ENCODE data around the gene LCN12. TPM values are rescaled to one million over a fixed set of nuclear protein-coding genes. Genes with fewer than 3 reads are reported as not detected.

LCN12 gene
- total RNA-seq, 1 donor from 2014 or later = 7.8 TPM

DNA sequence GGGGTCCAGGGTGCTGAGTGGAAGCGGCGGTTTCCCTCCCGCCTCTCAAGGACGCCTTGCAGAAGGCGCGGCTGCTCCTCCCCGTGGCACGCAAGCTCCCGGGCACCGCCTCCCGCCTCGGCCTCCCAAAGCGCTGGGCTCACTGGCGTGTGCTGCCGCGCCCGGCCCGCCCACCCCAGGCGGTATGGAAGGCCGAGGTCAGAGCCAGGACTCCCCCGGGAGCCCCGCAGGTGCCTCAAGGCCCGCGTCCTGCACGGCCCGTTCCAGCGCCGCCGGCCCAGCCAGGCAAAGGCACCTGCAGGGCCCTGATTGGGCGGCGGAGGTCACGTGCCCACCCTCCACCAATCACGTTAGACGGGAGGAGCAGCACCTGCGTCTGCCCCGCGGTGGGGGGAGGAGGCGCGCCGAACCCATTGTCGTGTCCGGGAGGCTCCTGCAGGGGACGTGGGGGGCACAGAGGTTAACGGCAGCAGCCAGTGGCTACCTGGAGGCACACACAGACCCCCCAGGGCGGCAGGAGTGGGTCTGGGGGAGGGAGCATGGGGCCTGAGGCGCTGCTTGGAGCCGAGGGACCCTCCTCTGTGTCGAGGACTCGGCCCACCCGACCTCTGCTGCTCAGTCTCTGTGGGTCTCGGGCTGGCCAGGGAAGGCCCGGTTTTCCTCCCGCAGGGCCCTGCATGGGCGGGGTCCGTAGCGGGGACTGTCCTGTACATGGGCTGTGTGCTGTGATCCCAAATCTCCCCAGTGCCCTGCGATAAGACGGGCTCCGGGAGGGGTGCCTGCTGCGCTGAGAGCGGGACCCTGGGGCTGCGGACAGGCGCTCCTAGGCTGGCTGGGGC is 2.0 kb upstream of the LCN12 start:
- intact Hi-C loops (cut with micrococcal nuclease) = no loop called here
- no peaks in the 10 kb centered on the region for H3K36me3 ChIP-seq
- peak overlapping the region; percentile 94 for H3K27ac ChIP-seq (replicated peaks)
- peak overlapping the region; percentile 79 for H3K4me3 ChIP-seq
- peak; percentile 97 for DNase-seq
- TF ChIP-seq, protein P1, sequence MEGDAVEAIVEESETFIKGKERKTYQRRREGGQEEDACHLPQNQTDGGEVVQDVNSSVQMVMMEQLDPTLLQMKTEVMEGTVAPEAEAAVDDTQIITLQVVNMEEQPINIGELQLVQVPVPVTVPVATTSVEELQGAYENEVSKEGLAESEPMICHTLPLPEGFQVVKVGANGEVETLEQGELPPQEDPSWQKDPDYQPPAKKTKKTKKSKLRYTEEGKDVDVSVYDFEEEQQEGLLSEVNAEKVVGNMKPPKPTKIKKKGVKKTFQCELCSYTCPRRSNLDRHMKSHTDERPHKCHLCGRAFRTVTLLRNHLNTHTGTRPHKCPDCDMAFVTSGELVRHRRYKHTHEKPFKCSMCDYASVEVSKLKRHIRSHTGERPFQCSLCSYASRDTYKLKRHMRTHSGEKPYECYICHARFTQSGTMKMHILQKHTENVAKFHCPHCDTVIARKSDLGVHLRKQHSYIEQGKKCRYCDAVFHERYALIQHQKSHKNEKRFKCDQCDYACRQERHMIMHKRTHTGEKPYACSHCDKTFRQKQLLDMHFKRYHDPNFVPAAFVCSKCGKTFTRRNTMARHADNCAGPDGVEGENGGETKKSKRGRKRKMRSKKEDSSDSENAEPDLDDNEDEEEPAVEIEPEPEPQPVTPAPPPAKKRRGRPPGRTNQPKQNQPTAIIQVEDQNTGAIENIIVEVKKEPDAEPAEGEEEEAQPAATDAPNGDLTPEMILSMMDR (IDR thresholded peaks at IDR 0.05; ENCODE audit: borderline replicate concordance) = peak; percentile 46
- no peaks in the 10 kb centered on the region for H3K9me3 ChIP-seq (replicated peaks)
- H3K27me3 ChIP-seq (ENCODE audit: low read depth) = no peaks in the 10 kb centered on the region
- peaks cover 61% of the 10 kb centered on the region for H3K4me1 ChIP-seq

DNA sequence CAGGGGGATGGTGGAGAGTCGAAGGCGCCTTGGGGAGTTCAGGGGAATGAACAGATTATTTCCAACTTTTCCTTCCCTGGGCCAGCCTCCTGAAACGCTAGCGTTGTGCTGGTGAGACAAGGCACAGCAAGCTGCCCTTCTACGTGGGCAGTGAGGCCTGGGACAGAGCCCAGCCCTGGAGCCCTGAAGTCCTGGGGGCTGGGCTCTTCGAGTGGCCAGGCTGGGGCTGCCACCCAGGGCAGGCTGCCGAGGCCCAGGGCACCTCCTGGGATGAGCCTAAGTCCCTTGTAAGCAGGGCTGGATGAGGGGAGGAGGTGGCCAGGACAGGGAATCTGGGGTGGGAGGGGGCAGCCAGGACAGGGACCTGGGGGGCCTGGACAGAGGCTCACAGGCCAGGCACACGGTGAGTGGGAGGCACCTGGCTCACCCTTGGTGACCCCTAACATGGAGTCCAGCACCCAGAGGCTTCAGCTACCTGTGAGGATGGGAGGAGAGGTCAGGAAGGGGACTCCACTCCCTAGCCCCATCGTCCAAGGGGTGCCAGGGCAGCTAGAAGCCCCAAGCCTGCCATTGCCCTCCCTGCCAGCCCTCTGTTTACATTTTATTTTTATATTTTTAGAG is 1.3 kb upstream of the LCN12 start:
- intact Hi-C loops (cut with micrococcal nuclease) = no loop called here
- no peak for DNase-seq
- Histone ChIP-seq H3K36me3 (no peaks in the 10 kb centered on the region), H3K27ac (replicated peaks) (peak overlapping the region; percentile 94), H3K4me1 (peaks cover 59% of the 10 kb centered on the region), H3K4me3 (peak overlapping the region; percentile 79), H3K9me3 (replicated peaks) (no peaks in the 10 kb centered on the region), H3K27me3 (ENCODE audit: low read depth) (no peaks in the 10 kb centered on the region)
- TF ChIP-seq, protein P1 (IDR thresholded peaks at IDR 0.05; ENCODE audit: borderline replicate concordance) = no peak

DNA sequence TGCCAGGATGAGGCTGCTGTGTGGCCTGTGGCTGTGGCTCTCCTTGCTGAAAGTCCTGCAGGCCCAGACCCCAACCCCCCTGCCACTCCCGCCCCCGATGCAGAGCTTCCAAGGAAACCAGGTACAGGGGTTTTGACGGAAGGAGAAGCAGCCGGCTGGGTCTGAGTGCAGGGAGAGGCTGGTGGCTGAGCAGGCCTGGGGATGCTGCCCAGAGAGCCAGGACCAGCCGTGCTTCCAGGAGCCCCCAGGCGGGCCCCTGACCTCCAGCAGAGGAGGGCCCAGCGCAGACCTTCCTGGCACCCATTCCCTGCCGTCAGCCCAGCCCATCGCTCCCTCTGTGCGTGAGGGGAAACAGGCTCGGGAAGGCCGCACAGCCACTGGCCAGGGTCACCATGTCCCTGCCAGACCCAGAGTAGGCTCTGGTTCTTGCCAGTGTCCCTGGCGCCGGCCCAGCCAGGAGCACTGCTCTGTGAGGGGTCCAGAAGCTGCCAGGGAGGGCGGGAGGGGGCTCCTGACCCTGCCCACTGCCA is 313 bp downstream of the LCN12 start:
- no peaks in the 10 kb centered on the region for H3K9me3 ChIP-seq (replicated peaks)
- DNase-seq = no peak
- peak overlapping the region; percentile 94 for H3K27ac ChIP-seq (replicated peaks)
- no peaks in the 10 kb centered on the region for H3K36me3 ChIP-seq
- TF ChIP-seq, protein P1 (IDR thresholded peaks at IDR 0.05; ENCODE audit: borderline replicate concordance) = no peak
- H3K4me3 ChIP-seq = peak overlapping the region; percentile 34
- peaks cover 52% of the 10 kb centered on the region for H3K4me1 ChIP-seq
- no peaks in the 10 kb centered on the region for H3K27me3 ChIP-seq (ENCODE audit: low read depth)
- intact Hi-C loops (cut with micrococcal nuclease) = no loop called here

DNA sequence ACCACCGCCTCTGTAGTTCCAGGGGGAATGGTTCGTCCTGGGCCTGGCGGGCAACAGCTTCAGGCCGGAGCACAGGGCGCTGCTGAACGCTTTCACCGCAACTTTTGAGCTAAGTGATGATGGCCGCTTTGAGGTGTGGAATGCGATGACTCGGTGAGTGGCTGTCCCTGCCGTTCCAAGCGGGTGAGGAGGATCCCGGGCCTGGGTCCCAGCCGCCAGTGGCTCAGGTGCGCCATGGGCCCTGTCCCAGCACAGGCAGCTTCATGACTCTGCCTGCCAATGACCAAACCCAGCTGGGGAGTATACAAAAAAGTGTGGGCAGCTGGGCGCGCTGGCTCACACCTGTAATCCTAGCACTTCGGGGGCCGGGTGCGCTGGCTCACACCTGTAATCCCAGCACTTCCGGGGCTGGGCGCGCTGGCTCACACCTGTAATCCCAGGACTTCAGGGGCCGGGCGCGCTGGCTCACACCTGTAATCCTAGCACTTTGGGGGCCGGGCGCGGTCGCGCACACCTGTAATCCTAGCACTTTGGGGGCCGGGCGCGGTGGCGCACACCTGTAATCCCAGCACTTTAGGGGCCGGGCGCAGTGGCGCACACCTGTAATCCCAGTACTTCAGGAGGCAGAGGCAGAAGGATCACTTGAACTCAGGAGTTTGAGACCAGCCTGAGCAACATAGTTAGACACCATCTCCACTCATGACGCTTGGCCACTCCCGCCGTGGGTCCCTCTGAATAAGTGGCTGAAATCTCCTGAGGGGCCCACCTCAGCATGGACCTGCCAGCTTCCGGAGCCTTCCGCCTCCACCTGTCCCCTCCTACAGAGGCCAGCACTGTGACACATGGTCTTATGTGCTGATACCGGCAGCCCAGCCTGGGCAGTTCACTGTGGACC is 1.1 kb downstream of the LCN12 start:
- intact Hi-C loops (cut with micrococcal nuclease) = no loop called here
- Histone ChIP-seq H3K27ac (replicated peaks) (peak overlapping the region; percentile 94), H3K4me3 (peak overlapping the region; percentile 34), H3K27me3 (ENCODE audit: low read depth) (no peaks in the 10 kb centered on the region), H3K4me1 (peaks cover 45% of the 10 kb centered on the region), H3K9me3 (replicated peaks) (no peaks in the 10 kb centered on the region), H3K36me3 (no peaks in the 10 kb centered on the region)
- TF ChIP-seq, protein P1 (IDR thresholded peaks at IDR 0.05; ENCODE audit: borderline replicate concordance) = no peak
- no peak for DNase-seq

DNA sequence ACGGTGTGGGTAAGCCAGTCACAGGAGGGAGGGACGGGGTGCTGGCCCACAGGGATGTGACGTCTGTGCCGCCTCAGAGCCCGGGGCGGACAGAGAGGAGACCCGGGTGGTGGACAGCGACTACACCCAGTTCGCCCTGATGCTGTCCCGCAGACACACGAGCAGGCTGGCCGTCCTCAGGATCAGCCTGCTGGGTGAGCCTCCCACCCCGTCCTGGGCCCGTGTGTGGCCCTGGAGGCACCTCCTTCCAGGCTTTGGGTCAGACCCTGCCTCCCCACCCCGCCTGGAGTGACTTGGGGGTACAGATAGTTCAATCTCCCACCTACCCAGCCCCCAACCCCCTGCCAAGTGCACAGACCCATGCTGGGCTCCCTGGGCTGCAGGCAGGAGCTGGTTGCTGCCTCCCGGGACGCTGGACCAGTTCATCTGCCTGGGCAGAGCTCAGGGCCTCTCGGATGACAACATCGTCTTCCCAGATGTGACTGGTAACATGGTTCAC is 1.7 kb downstream of the LCN12 start:
- H3K27ac ChIP-seq (replicated peaks) = no peak overlapping the region
- H3K4me3 ChIP-seq = no peak overlapping the region
- no peaks in the 10 kb centered on the region for H3K9me3 ChIP-seq (replicated peaks)
- no peaks in the 10 kb centered on the region for H3K27me3 ChIP-seq (ENCODE audit: low read depth)
- no peaks in the 10 kb centered on the region for H3K36me3 ChIP-seq
- TF ChIP-seq, protein P1 (IDR thresholded peaks at IDR 0.05; ENCODE audit: borderline replicate concordance) = no peak
- DNase-seq = no peak
- intact Hi-C loops (cut with micrococcal nuclease) = no loop called here
- H3K4me1 ChIP-seq = peaks cover 38% of the 10 kb centered on the region

Data from left ventricle myocardium inferior (tissue), 1 donor.